ENCODE results near the gene EFR3B.

EFR3B gene

DNA sequence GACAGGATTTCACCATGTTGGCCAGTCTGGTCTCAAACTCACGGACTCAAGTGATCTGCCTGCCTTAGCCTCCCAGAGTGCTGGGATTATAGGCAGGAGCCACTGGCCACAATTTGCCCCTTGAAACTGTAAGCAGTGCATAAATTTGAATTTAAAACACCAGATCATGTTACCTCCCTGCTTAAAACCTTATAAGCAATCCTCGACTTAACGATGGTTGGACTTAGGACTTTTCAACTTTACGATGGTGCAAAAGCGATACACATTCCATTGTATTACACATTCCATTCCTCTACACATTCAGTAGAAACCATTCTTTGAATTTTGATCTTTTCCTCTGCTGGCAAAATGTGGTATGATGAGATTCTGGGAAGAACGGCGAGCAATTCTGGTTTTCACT is 23.2 kb upstream of the EFR3B start:
- TF ChIP-seq EZH2phosphoT487 (IDR thresholded peaks at IDR 0.05; ENCODE audit: borderline replicate concordance, low read length) (no peak), CTCF (IDR thresholded peaks at IDR 0.05; ENCODE audit: low read depth, low read length, poor library complexity, severe bottlenecking) (no peak)
- Histone ChIP-seq H3K27me3 (ENCODE audit: control insufficient read depth, low read length) (peaks cover 17% of the 10 kb centered on the region), H3K9me3 (ENCODE audit: control insufficient read depth, insufficient read depth, low read length) (no peaks in the 10 kb centered on the region), H3K4me3 (ENCODE audit: low read length) (no peak overlapping the region), H3K36me3 (ENCODE audit: control insufficient read depth, low read length) (no peaks in the 10 kb centered on the region), H3K79me2 (ENCODE audit: control insufficient read depth, low read length) (no peaks in the 10 kb centered on the region), H3F3A (ENCODE audit: control insufficient read depth, insufficient read depth) (no peaks in the 10 kb centered on the region), H3K27ac (ENCODE audit: low read depth, low read length) (no peak overlapping the region), H3K4me1 (ENCODE audit: control insufficient read depth, low read length) (no peaks in the 10 kb centered on the region), H3K9me2 (replicated peaks; ENCODE audit: control insufficient read depth, low read length) (no peaks in the 10 kb centered on the region), H4K20me1 (ENCODE audit: control insufficient read depth, insufficient read depth, low read depth, low read length) (no peaks in the 10 kb centered on the region), H3K4me2 (ENCODE audit: low read length) (no peak overlapping the region)

- H4K20me1 ChIP-seq (ENCODE audit: control insufficient read depth, insufficient read depth, low read depth, low read length) = no peaks in the 10 kb centered on the region
- H3K9me2 ChIP-seq (replicated peaks; ENCODE audit: control insufficient read depth, low read length) = no peaks in the 10 kb centered on the region
- no peaks in the 10 kb centered on the region for H3F3A ChIP-seq (ENCODE audit: control insufficient read depth, insufficient read depth)
- H3K79me2 ChIP-seq (ENCODE audit: control insufficient read depth, low read length) = no peaks in the 10 kb centered on the region
- no peak overlapping the region for H3K4me3 ChIP-seq (ENCODE audit: low read length)
- H3K9me3 ChIP-seq (ENCODE audit: control insufficient read depth, insufficient read depth, low read length) = no peaks in the 10 kb centered on the region
- no peaks in the 10 kb centered on the region for H3K36me3 ChIP-seq (ENCODE audit: control insufficient read depth, low read length)
- TF ChIP-seq EZH2phosphoT487 (IDR thresholded peaks at IDR 0.05; ENCODE audit: borderline replicate concordance, low read length) (no peak), CTCF (IDR thresholded peaks at IDR 0.05; ENCODE audit: low read depth, low read length, poor library complexity, severe bottlenecking) (no peak)
- H3K27me3 ChIP-seq (ENCODE audit: control insufficient read depth, low read length) = peaks cover 21% of the 10 kb centered on the region
- no peaks in the 10 kb centered on the region for H3K4me1 ChIP-seq (ENCODE audit: control insufficient read depth, low read length)
- H3K27ac ChIP-seq (ENCODE audit: low read depth, low read length) = no peak overlapping the region
- no peak overlapping the region for H3K4me2 ChIP-seq (ENCODE audit: low read length)
Observed at GRCh38 chr2:25021791-25022362, 20.0 kb upstream of the EFR3B start.

DNA sequence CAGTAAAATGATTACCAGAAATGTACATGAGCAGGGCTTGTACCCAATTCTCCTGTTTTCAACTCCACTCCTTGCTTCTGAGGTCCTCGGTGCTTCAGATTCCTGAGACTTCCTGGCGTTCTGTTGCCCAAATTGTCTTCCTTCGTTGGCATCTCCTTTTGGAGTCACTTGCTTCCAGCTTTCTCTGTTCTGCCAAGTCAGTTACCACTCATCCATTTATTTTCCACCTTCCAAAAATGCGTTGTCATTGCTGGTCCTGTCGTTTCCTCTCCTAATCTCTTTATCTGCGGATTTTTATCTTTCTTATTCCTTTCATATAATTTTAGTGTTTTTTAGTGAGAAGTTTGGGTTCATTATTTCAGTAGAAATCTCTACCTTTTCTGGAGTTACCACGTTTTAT is 18.5 kb upstream of the EFR3B start:
- Histone ChIP-seq H3K4me3 (ENCODE audit: low read length) (no peak overlapping the region), H3F3A (ENCODE audit: control insufficient read depth, insufficient read depth) (no peaks in the 10 kb centered on the region), H3K79me2 (ENCODE audit: control insufficient read depth, low read length) (no peaks in the 10 kb centered on the region), H4K20me1 (ENCODE audit: control insufficient read depth, insufficient read depth, low read depth, low read length) (no peaks in the 10 kb centered on the region), H3K4me1 (ENCODE audit: control insufficient read depth, low read length) (no peaks in the 10 kb centered on the region), H3K27ac (ENCODE audit: low read depth, low read length) (no peak overlapping the region), H3K4me2 (ENCODE audit: low read length) (no peak overlapping the region), H3K9me3 (ENCODE audit: control insufficient read depth, insufficient read depth, low read length) (no peaks in the 10 kb centered on the region), H3K27me3 (ENCODE audit: control insufficient read depth, low read length) (peaks cover 19% of the 10 kb centered on the region), H3K36me3 (ENCODE audit: control insufficient read depth, low read length) (no peaks in the 10 kb centered on the region), H3K9me2 (replicated peaks; ENCODE audit: control insufficient read depth, low read length) (no peaks in the 10 kb centered on the region)
- TF ChIP-seq CTCF (IDR thresholded peaks at IDR 0.05; ENCODE audit: low read depth, low read length, poor library complexity, severe bottlenecking) (no peak), EZH2phosphoT487 (IDR thresholded peaks at IDR 0.05; ENCODE audit: borderline replicate concordance, low read length) (no peak)
